GM21526 (cell line): ENCODE results near the gene NUDT3.
"Not testable (repeated sequence)": the region's sequence is repeated elsewhere in the genome, so short reads cannot be mapped to it uniquely, and the experiment has no call there.

ENCODE experiments used
- ATAC-seq: cut with Tn5 transposase; IDR thresholded peaks from one replicate; pipeline ENCODE4 v1.9.1; 2021; ENCODE audit warnings: moderate library complexity; ENCODE audit not compliant: unreplicated experiment, low FRiP score

Gene NUDT3

DNA sequence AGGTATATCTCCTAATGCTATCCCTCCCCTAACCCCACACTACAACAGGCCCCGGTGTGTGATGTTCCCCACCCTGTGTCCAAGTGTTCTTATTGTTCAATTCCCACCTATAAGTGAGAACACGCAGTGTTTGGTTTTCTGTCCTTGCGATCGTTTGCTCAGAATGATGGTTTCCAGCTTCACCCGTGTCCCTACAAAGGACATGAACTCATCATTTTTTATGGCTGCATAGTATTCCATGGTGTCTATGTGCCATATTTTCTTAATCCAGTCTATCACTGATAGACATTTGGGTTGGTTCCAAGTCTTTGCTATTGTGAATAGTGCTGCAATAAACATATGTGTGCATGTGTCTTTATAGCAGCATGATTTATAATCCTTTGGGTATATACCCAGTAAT lies 20.6 kb downstream of the NUDT3 start:
- not testable (repeated sequence) for ATAC-seq

DNA sequence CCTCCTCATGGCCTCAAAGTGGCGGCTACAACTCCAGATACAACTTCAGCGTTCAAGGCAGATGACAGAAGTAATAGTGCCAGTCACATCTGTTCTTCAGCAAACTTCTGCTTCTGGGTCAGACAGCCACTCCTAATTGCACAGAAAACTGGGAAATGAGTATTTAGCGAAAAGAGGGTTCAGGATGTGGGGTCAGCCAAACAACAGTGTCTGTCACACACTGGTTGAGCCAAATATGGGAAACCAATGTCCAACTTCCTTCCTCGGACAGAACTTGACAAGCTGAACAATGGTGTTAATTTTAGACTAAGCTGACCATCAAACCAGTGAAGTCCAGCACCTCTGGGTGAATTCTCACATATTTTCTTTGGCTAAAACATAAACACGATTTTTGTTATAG lies 22.1 kb downstream of the NUDT3 start:
- ATAC-seq: no peak

- no peak for ATAC-seq
Measured at GRCh38 chr6:34369385-34369784, 23.1 kb downstream of the NUDT3 start.

DNA sequence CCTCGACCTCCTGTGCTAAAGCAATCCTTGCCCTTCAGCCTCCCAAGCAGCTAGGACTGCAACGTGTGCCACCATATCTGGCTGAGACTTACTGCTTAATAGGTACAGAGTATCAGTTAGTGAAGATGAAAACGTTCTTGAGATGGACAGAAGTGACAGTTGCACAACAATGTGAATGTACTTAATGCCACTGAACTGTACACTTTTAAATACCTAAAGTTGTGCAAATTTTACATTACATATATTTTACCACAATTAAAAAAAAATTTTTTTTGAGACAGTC lies 25.9 kb downstream of the NUDT3 start:
- ATAC-seq: no peak

DNA sequence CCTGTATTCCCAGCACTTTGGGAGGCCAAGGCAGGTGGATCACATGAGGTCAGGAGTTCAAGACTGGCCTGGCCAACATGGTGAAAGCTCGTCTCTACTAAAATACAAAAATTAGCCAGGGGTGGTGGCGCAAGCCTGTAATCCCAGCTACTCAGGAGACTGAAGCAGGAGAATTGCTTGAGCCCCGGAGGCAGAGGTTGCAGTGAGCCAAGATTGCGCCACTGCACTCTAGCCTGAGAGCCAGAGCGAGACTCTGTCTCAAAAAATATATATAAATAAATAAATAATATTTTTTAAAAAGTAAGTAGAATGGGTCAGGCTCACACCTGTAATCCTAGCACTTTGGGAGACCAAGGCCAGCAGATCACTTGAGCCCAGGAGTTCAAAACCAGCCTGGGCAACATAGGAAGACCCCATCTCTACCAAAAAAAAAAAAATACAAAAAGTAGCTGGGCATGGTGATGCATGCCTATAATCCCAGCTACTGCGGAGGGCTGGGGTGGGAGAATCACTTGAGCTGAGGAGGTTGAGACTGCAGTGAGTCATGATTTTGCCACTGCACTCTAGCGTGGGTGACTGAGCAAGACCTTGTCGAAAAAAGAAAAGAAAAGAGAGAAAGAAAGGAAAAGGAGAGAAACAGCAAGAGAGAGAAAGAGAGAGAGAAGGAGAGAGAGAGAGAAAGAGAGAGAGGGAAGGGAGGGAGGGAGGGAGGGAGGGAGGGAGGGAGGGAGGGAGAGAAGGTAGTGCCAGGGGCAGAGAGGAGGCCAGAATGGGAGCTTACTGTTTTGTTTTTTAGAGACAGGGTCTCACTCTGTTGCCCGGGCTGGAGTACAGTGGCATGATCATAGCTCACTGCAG lies 26.5 kb downstream of the NUDT3 start:
- not testable (repeated sequence) for ATAC-seq

GRCh38 chr6:34363681-34364075 lies 28.8 kb downstream of the NUDT3 start:
- ATAC-seq: not testable (repeated sequence)

DNA sequence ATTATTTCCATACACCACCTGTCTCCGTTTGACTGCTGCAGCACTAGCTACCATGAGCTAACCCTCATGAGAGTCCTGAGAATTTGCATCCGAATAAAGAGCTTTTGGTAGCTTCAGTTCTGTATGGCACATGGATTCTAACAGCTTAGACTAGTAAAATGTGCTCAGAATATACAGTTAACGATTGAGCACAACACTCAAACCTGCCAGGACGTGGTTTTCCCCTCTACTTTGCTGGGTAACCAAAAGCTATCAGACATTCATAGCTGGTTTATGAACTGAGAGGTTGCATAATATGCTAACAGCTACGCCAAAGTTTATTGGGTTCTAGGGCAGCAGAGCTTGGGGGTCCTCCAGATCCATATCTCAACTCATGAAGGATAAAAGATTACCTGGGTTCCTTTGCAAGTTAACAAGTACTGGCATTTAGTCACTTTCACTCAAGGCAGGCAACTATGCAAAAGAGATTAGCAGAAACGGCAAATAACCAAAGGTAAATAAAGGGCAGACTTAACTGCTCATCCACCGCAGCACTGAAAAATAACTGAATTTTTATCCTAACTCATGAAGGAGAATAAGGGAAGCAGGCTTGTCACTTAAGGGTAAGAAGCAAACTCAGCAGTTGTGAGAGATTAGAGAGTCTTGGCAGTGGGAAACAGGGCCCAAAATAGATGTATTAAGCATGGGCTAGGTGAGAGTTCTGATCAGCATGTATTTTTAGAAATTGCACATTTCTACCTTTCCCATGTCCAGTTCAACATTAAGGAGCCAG lies 29.4 kb downstream of the NUDT3 start:
- peak; percentile 60 for ATAC-seq

GRCh38 chr6:34362176-34362575 lies 30.3 kb downstream of the NUDT3 start:
- ATAC-seq: no peak

- ATAC-seq: no peak
Measured at GRCh38 chr6:34360556-34360955, 31.9 kb downstream of the NUDT3 start.

GRCh38 chr6:34359418-34360158 lies 32.9 kb downstream of the NUDT3 start:
- no peak for ATAC-seq

DNA sequence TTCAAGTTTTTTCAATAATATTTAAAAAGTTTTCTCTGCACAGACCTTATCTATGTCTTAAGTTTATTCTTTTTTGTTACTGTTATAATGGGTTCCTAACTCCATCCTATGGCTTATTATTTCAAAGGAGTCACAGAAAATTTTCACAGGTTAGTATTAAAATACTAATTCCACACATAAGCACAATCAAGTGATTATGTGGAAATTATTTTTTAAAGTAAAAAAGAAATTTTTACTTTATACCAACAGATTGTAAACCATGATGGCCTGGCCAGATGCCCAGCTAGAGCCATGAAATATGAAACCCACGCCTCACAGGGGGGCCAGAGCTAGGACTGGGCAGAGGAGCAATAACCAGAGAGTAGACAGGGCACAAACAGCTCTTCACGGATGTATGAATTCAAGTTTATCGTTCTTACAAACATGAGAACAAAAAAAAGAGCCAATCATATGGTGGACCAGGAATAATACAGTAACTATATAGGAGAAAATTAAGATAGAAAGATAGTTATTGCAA lies 34.0 kb downstream of the NUDT3 start:
- no peak for ATAC-seq

DNA sequence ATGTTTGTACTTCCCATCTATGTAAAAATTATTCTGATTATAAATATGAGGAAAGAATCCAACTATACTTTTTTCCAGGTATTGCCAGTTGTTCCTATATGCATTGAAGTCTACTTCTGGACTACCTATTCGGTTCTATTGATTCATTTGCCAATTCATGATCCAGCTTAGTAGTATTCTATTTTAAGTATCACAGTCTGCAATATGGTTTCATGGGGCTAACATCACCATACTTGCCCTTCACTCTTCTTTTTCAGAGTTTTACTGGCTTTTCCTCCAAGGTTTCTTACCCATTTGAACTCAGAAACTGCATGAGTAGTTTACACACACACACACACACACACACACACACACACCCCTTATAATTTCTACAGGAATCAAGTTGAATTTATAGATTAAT lies 34.5 kb downstream of the NUDT3 start:
- no peak for ATAC-seq

- no peak for ATAC-seq
Measured at GRCh38 chr6:34355889-34356288, 36.6 kb downstream of the NUDT3 start.

- not testable (repeated sequence) for ATAC-seq
Measured at GRCh38 chr6:34354230-34354629, 38.2 kb downstream of the NUDT3 start.

GRCh38 chr6:34353530-34353929 lies 38.9 kb downstream of the NUDT3 start:
- not testable (repeated sequence) for ATAC-seq

DNA sequence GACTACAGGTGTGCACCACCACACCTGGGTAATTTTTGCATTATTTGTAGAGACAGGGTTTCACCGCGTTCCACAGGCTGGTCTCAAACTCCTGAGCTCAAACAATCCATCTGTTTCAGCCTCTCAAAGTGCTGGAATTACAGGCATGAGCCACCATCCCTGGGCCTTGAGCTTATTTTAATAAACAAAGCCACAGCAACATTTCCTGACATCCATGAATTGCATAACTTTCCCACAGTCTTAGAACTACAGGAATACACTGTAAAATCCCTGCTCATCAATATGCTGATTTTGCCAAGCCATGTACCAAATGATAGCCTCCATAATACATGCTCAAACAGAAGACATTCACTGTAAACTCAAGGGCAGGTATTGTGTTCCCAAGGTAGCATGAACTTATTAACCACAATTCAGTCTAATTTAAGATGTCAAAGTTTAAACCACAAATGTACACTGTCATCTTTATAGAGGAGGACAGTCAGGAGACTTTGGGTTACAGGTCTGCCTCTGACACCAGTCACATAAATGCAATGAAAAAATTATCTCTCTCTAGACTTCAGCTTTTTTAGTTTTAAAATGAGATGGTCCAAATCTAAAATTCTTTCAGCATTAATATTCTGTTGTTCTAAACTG lies 40.0 kb downstream of the NUDT3 start:
- no peak for ATAC-seq

- no peak for ATAC-seq
Measured at GRCh38 chr6:34350934-34351217, 41.6 kb downstream of the NUDT3 start.

DNA sequence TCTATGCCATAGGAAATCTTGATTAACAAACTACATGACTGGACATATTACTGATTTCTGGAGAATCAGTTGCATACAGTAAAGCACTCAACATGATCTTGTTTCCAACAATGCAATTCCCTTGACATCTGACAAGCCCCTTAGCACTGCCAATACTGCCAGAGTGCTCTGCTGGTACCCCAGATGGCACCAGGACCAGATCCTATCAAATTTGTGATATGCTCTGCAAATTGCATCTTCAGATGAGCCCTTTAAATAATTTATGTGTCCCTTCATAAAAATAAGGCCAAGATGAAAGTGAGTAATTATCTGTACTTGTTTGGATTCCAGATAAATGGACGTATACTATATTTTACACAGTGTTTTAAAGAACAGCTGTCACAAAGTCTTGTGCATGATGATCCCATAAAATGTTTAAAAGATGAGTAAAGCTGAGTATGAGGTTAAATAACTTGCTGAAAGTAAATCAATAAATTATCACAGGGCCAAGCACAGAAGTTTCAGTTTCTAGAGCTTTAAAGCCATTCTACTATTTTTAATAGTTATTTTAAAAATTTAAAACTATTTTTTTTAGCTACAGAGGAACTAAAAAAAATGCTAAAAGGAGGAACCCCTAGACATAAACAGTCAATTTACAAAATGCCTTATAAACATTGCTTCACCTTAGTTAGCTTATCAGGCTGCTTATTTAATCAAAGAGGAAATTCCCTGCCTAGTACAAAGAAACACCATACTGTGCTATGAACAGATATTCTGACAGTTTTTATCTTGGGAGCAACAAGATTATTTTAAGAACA lies 42.1 kb downstream of the NUDT3 start:
- no peak for ATAC-seq

GRCh38 chr6:34349211-34349610 lies 43.3 kb downstream of the NUDT3 start:
- no peak for ATAC-seq

GRCh38 chr6:34347303-34347702 lies 45.2 kb downstream of the NUDT3 start:
- ATAC-seq: no peak
